Fibroblast of lung (primary cell): ENCODE data around the gene HMSD. TPM values are rescaled to one million over a fixed set of nuclear protein-coding genes. Genes with fewer than 3 reads are reported as not detected.

ENCODE experiments used
- DNase-seq, 2 donors: peaks; one replicate each; pipeline versions ENCODE4 v3.0.0 to v3.0.0-alpha.2; 2010; ENCODE audit warnings: low read depth in 2 of 2
- H2AFZ ChIP-seq: 2 replicates; pipeline ENCODE4 v1.5.1; 2012; ENCODE audit warnings: low read length, control low read depth, inconsistent platforms
- H3K27ac ChIP-seq: 2 replicates; pipeline ENCODE4 v1.5.1; 2011; ENCODE audit warnings: low read length, control low read depth; ENCODE audit not compliant: insufficient read depth
- H3K27me3 ChIP-seq: 2 replicates; pipeline ENCODE4 v1.5.1; 2011; ENCODE audit warnings: mild to moderate bottlenecking, low read length; ENCODE audit not compliant: control insufficient read depth, insufficient read depth
- H3K36me3 ChIP-seq: 2 replicates; pipeline ENCODE4 v1.5.1; 2011; ENCODE audit warnings: low read length; ENCODE audit not compliant: control insufficient read depth, insufficient read depth
- H3K4me1 ChIP-seq: 2 replicates; pipeline ENCODE4 v1.5.1; 2011; ENCODE audit warnings: low read length; ENCODE audit not compliant: control insufficient read depth, insufficient read depth; ENCODE audit errors: extremely low read depth
- H3K4me2 ChIP-seq: 2 replicates; pipeline ENCODE4 v1.5.1; 2011; ENCODE audit warnings: low read length, control low read depth; ENCODE audit not compliant: insufficient read depth; ENCODE audit errors: extremely low read depth
- H3K4me3 ChIP-seq, 4 experiments: fragments of 200-600 bp in 1 of 4; sonication (generic) in 1 of 4; replicated peaks in 1 of 4; 2 replicates each; pipeline ENCODE4 v1.5.1; 2011 to 2016; ENCODE audit warnings: low read length in 4 of 4, low read depth in 3 of 4, mild to moderate bottlenecking in 3 of 4, control low read depth in 2 of 4, inconsistent platforms in 1 of 4, mixed read lengths in 1 of 4; ENCODE audit not compliant: insufficient read depth in 1 of 4; ENCODE audit errors: control extremely low read depth in 1 of 4
- H3K79me2 ChIP-seq: 2 replicates; pipeline ENCODE4 v1.5.1; 2012; ENCODE audit warnings: mild to moderate bottlenecking, low read length, inconsistent platforms; ENCODE audit not compliant: control insufficient read depth, insufficient read depth
- H3K9ac ChIP-seq: 2 replicates; pipeline ENCODE4 v1.5.1; 2011; ENCODE audit warnings: mild to moderate bottlenecking, low read length, control low read depth; ENCODE audit not compliant: insufficient read depth
- H3K9me3 ChIP-seq: 2 replicates; pipeline ENCODE4 v1.5.1; 2012; ENCODE audit warnings: low read depth, low read length; ENCODE audit not compliant: control insufficient read depth, insufficient read depth
- H4K20me1 ChIP-seq: 2 replicates; pipeline ENCODE4 v1.5.1; 2011; ENCODE audit warnings: low read length; ENCODE audit not compliant: control insufficient read depth, insufficient read depth; ENCODE audit errors: extremely low read depth
- EZH2 ChIP-seq: IDR thresholded peaks from 2 replicates; pipeline ENCODE4 v1.5.1; 2012; ENCODE audit warnings: low read length, control low read depth, mild to moderate bottlenecking; ENCODE audit errors: missing control alignments
- polyA plus RNA-seq, 2 donors: library from polyadenylated mRNA; depleted of rRNA in 1 of 2; stranded (reverse) in 1 of 2; unstranded in 1 of 2; fragments of >200 nt; gene quantifications; 2 replicates each; pipeline ENCODE4 v1.2.1, GENCODE V29; 2011 to 2012; ENCODE audit warnings: missing spikeins in 1 of 2
- total RNA-seq: library from RNA; depleted of rRNA; stranded (reverse); fragments of >200 nt; gene quantifications from 2 replicates; pipeline ENCODE4 v1.2.1, GENCODE V29; 2014
- TF ChIP-seq, protein P1 (sequence below), 2 donors: IDR thresholded peaks in 1 of 2; conservative IDR thresholded peaks in 1 of 2; 1 replicate in 1 of 2; 2 replicates in 1 of 2; pipeline ENCODE4 v1.5.1; 2011 to 2012; ENCODE audit warnings: low read length in 2 of 2, control low read depth in 1 of 2, inconsistent platforms in 1 of 2, low read depth in 1 of 2, mild to moderate bottlenecking in 1 of 2

HMSD gene
- total and polyA plus RNA-seq, 2 donors (not counting 1 experiment from before 2014, with no cell fraction given) = 0.83 to 4.3 TPM

DNA sequence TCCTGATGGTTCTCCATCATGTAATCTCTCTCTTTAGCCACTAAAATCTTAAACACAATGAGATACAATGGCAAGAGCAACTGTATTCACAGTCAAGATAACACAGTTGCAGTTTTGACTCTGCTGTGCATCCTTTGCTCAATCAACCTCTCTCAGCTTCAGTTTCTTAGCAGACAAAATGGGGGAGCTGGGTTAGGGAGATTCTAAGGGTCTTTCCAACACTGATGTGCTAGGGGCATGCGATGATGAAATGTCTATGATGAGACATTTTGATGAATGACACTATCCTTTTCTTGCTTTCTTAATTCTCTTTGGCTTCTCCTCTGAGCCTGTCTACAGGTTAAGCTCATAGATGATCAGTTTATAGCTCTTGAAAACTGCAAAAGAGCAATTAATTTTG lies 40.2 kb upstream of the HMSD start:
- H3K4me3 ChIP-seq = no peak overlapping the region

GRCh38 chr18:63909870-63910269 lies 39.2 kb upstream of the HMSD start:
- H2AFZ ChIP-seq = no peak overlapping the region
- no peaks in the 10 kb centered on the region for H3K79me2 ChIP-seq
- DNase-seq = no peak
- no peak overlapping the region for H3K4me3 ChIP-seq
- no peak overlapping the region for H3K27ac ChIP-seq
- H3K36me3 ChIP-seq = no peaks in the 10 kb centered on the region
- H3K4me2 ChIP-seq = no peak overlapping the region
- no peak overlapping the region for H3K9ac ChIP-seq
- no peaks in the 10 kb centered on the region for H3K27me3 ChIP-seq
- no peak for TF ChIP-seq EZH2
- TF ChIP-seq, protein P1, sequence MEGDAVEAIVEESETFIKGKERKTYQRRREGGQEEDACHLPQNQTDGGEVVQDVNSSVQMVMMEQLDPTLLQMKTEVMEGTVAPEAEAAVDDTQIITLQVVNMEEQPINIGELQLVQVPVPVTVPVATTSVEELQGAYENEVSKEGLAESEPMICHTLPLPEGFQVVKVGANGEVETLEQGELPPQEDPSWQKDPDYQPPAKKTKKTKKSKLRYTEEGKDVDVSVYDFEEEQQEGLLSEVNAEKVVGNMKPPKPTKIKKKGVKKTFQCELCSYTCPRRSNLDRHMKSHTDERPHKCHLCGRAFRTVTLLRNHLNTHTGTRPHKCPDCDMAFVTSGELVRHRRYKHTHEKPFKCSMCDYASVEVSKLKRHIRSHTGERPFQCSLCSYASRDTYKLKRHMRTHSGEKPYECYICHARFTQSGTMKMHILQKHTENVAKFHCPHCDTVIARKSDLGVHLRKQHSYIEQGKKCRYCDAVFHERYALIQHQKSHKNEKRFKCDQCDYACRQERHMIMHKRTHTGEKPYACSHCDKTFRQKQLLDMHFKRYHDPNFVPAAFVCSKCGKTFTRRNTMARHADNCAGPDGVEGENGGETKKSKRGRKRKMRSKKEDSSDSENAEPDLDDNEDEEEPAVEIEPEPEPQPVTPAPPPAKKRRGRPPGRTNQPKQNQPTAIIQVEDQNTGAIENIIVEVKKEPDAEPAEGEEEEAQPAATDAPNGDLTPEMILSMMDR (conservative IDR thresholded peaks at IDR 0.05 in 1 of 2, IDR thresholded peaks at IDR 0.05 in 1 of 2; ENCODE audit: low read depth in 1 of 2, low read length in 2 of 2) = no peak
- H3K9me3 ChIP-seq = no peaks in the 10 kb centered on the region
- H4K20me1 ChIP-seq = no peaks in the 10 kb centered on the region
- H3K4me1 ChIP-seq = no peaks in the 10 kb centered on the region

More for the DNA sequence above, 40.2 kb upstream of the HMSD start:
- H3K9me3 ChIP-seq = no peaks in the 10 kb centered on the region
- no peak overlapping the region for H3K27ac ChIP-seq
- no peak for DNase-seq
- H3K27me3 ChIP-seq = no peaks in the 10 kb centered on the region
- TF ChIP-seq EZH2 = no peak
- TF ChIP-seq, protein P1 (conservative IDR thresholded peaks at IDR 0.05 in 1 of 2, IDR thresholded peaks at IDR 0.05 in 1 of 2; ENCODE audit: low read depth in 1 of 2, low read length in 2 of 2) = no peak
- no peak overlapping the region for H3K9ac ChIP-seq
- H4K20me1 ChIP-seq = no peaks in the 10 kb centered on the region
- no peak overlapping the region for H2AFZ ChIP-seq
- H3K4me1 ChIP-seq = no peaks in the 10 kb centered on the region
- H3K4me2 ChIP-seq = no peak overlapping the region
- no peaks in the 10 kb centered on the region for H3K36me3 ChIP-seq
- H3K79me2 ChIP-seq = no peaks in the 10 kb centered on the region

DNA sequence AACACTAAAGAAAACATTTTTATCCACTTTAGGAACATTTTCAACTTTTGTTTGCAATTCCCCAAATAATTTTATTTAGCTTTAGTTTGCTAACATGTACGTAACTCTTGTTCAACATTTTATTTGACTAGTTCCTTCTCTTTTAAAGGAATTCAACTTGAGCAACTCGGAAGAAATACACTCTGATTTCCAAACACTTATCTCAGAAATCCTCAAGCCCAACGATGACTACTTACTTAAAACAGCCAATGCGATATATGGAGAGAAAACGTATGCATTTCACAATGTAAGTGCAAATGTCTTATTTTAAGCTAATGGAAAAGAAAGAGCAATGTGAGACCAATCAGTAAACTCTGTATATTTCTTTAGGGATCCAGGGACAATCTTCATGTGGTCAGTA lies 31.3 kb upstream of the HMSD start:
- no peak overlapping the region for H2AFZ ChIP-seq
- H4K20me1 ChIP-seq = no peaks in the 10 kb centered on the region
- no peak overlapping the region for H3K9ac ChIP-seq
- DNase-seq = no peak
- no peaks in the 10 kb centered on the region for H3K36me3 ChIP-seq
- H3K27me3 ChIP-seq = no peaks in the 10 kb centered on the region
- H3K9me3 ChIP-seq = no peaks in the 10 kb centered on the region
- no peaks in the 10 kb centered on the region for H3K79me2 ChIP-seq
- no peak overlapping the region for H3K27ac ChIP-seq
- H3K4me2 ChIP-seq = no peak overlapping the region
- TF ChIP-seq, protein P1 (conservative IDR thresholded peaks at IDR 0.05 in 1 of 2, IDR thresholded peaks at IDR 0.05 in 1 of 2; ENCODE audit: low read depth in 1 of 2, low read length in 2 of 2) = no peak
- TF ChIP-seq EZH2 = no peak
- H3K4me1 ChIP-seq = no peaks in the 10 kb centered on the region
- no peak overlapping the region for H3K4me3 ChIP-seq
